CD4-positive, alpha-beta T cell treated with Interleukin-17A for 1 hour (primary cell): ENCODE measurements around the gene SEZ6L.

Experiments used
- DNase-seq: peaks from one replicate; pipeline ENCODE4 v3.0.0-alpha.2; 2020

Gene SEZ6L

GRCh38 chr22:26302726-26303125 lies 133.5 kb downstream of the SEZ6L start:
- DNase-seq: no peak

DNA sequence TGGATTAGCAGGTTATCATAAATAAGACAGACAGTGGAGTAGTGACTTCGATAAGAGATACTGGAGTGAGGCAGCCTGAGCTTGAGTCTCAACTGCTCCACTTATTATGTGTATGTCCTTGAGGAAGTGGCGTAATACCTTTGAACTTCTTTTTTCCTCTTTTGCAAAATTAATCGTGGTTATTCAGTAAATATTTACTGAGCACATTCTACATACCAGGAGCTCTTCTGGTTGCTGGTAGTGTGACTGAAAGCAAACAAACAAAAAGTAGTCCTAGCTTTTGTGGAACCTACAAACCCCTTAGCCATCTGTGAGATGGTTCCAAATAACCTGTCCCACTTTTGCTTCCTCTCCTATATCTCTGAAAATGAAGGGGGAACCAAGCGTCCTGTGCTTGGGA lies 134.2 kb downstream of the SEZ6L start:
- DNase-seq: no peak

DNA sequence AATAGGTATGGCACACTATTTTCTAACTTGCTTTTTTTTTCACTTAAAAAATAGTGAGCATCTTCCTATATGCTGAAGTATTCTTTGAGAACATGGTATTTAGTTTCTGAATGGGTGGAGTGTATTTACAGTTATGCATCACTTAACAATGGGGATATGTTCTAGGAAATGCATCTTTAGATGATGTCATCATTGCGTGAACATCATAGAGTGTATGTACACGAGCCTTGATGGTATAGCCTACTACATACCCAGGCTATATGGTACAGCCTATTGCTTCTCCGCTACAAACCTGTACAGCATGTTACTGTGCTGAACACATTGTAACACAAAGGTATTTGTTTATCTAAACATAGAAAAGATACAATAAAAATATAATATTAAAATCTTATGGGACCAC lies 135.5 kb downstream of the SEZ6L start:
- DNase-seq: no peak

DNA sequence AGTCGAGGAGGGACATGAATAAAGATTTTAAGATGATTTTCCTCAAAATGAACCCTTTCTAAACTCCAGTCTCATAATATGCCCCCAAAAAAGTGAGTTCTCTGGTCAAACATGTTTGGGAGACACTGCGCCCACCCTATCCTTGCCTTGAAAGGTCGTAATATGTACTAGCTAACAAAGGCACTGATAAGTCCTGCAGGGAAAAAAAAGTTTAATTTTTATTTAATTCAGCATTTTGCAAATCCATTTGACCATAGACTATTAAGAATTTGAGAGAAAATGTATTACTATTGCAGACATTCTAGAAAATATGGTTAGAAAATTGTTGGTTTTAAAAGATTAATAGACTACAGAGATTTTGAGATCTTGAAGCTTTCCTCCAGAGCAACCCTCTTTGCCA lies 139.2 kb downstream of the SEZ6L start:
- DNase-seq: no peak

DNA sequence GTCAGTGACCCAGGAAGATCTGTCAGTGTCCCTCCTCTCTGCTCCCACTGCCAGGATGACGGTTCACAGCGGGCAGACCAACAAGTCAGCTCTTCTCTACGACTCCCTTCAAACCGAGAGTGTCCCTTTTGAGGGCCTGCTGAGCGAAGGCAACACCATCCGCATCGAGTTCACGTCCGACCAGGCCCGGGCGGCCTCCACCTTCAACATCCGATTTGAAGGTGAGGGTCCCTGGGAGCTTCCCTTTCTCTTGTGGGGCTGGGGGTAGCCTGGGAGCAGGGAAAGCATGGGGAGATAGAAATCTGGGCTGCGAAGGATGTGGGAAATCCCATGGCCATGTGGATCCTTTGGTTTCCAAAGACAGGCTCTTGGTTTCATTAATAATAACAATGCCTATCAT lies 141.4 kb downstream of the SEZ6L start:
- no peak for DNase-seq

- no peak for DNase-seq
Measured at GRCh38 chr22:26313291-26313690, 144.0 kb downstream of the SEZ6L start.

GRCh38 chr22:26314171-26314570 lies 144.9 kb downstream of the SEZ6L start:
- no peak for DNase-seq

GRCh38 chr22:26314656-26315055 lies 145.4 kb downstream of the SEZ6L start:
- DNase-seq: no peak

- no peak for DNase-seq
Measured at GRCh38 chr22:26316732-26317285, 147.5 kb downstream of the SEZ6L start.

GRCh38 chr22:26318975-26319374 lies 149.7 kb downstream of the SEZ6L start:
- DNase-seq: no peak

- DNase-seq: no peak
Measured at GRCh38 chr22:26320447-26320846, 151.2 kb downstream of the SEZ6L start.

DNA sequence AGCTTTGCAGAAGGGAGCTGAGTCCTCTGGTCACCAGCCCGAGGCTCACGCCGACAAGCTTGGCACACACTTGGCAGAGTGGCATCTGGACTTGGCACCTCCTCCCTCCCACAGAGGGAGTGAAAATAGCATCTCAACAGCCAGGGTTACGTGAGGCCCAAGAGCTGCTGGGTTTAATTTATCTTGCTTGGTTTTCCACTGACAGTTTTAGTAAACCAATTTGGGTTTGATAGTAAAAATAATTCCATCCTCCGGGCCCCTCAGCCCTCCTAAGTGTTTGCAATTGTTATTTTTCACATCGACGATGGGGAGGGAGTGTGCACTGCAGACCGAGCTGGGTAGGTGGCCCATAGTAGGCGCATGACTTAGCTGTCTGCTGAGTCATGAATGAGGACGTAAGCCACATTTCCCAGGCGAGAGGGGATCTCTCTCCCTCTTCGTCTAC lies 152.2 kb downstream of the SEZ6L start:
- no peak for DNase-seq

GRCh38 chr22:26322179-26322905 lies 153.1 kb downstream of the SEZ6L start:
- DNase-seq: no peak

GRCh38 chr22:26323013-26323412 lies 153.8 kb downstream of the SEZ6L start:
- DNase-seq: no peak

- DNase-seq: no peak
Measured at GRCh38 chr22:26324150-26324549, 154.9 kb downstream of the SEZ6L start.

GRCh38 chr22:26325641-26326040 lies 156.4 kb downstream of the SEZ6L start:
- no peak for DNase-seq

DNA sequence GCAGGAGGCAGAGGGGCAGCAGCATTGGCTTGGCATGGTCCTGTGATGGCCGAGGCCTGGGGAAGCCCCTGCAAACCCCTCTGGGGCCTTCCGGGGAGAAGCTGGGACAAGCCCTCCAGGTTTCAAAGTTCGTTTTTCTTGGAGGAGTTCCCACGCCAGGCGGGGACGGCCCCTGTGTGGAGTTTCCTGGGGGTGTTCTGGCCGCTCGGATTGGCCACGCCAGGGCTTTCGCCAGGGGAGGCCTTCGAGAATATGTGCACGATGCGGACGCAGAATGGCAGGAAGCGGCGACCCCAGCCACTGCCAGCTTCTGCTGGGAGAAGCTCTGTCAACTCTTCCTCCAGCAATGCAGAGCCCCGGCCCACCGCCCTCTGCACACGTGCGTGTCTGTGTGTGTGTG lies 157.5 kb downstream of the SEZ6L start:
- DNase-seq: no peak

- DNase-seq: no peak
Measured at GRCh38 chr22:26327306-26327705, 158.0 kb downstream of the SEZ6L start.

- no peak for DNase-seq
Measured at GRCh38 chr22:26328221-26328620, 159.0 kb downstream of the SEZ6L start.

- peak; percentile 63 for DNase-seq
Measured at GRCh38 chr22:26330971-26331625, 161.8 kb downstream of the SEZ6L start.

- DNase-seq: no peak
Measured at GRCh38 chr22:26333088-26333800, 164.0 kb downstream of the SEZ6L start.

- DNase-seq: no peak
Measured at GRCh38 chr22:26334232-26334631, 165.0 kb downstream of the SEZ6L start.

GRCh38 chr22:26336773-26337172 lies 167.5 kb downstream of the SEZ6L start:
- no peak for DNase-seq

DNA sequence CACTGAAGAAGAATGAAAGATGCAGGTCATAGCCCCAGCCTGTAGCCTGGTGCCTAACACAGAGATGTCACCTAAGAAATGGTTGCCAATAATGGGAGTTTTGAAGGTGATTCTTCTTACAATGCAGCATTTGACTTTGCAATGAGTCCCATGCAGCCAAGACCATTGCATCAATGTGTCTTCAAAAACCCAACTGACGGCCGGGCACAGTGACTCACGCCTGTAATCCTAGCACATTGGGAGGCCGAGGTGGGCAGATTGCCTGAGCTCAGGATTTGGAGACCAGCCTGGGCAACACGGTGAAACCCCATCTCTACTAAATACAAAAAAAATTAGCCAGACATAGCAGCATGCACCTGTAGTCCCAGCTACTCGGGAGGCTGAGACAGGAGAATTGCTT lies 170.5 kb downstream of the SEZ6L start:
- DNase-seq: no peak
